ENCODE measurements around the gene VAV3.

VAV3 gene

GRCh38 chr1:107835151-107835670 is 129.8 kb downstream of the VAV3 start:
- no peak for DNase-seq (ENCODE audit: low read depth in 2 of 2)

- no peak for DNase-seq (ENCODE audit: low read depth in 2 of 2)
Measured at GRCh38 chr1:107833061-107833460, 131.9 kb downstream of the VAV3 start.

DNA sequence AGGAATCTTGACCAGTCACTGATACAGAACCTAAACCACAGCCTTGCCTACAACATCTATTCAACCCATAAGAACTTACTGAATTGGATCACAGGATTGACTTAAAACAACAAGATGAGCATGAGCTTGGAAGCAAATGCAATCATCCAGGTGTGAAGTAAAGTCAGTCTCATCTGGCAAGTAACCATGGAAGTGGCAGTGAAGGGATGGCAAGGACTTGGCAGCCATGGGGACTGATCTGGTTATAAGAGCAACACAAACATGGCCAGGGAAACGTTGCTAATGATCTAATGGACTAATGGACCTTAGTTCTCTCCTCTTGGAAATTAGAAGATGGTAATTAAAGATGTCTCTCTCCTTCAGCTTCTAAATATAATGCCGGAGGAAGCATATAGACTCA is 133.1 kb downstream of the VAV3 start:
- DNase-seq (ENCODE audit: low read depth in 2 of 2) = no peak

GRCh38 chr1:107830526-107830925 is 134.5 kb downstream of the VAV3 start:
- no peak for DNase-seq (ENCODE audit: low read depth in 2 of 2)

GRCh38 chr1:107830075-107830474 is 134.9 kb downstream of the VAV3 start:
- no peak for DNase-seq (ENCODE audit: low read depth in 2 of 2)

DNA sequence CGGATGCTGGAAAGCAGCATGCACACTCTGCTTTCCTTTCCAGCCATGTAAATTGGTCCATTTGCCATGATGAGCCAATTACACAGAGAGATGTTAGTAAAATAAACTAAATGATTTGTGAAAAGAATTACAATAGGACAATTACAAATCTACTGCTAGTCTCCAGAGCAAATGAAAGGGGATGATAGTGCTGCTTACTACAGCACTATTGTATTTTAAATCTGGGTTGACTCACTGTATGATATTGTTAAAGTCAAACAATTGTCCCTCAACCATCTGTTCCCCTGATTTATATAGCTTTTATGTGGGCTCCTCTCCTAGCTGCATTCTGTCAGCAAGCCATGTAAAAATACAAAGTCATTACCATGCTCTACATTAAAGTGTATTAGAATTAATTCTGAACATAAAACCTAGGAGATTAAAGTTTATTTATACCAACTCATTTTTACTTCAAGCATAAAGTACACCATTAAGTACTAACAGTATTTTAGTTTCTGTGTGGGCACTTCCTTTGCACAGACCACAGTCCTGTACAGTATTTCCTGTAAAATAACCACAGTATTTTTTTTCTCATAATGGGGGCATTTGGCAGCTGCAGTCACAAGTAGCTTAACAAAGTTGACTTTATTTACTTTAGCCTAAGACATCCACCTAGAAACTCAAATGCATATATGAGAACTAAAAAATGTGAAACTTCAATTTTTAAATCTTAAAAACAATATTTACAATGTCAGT is 135.8 kb downstream of the VAV3 start:
- DNase-seq (ENCODE audit: low read depth in 2 of 2) = no peak

DNA sequence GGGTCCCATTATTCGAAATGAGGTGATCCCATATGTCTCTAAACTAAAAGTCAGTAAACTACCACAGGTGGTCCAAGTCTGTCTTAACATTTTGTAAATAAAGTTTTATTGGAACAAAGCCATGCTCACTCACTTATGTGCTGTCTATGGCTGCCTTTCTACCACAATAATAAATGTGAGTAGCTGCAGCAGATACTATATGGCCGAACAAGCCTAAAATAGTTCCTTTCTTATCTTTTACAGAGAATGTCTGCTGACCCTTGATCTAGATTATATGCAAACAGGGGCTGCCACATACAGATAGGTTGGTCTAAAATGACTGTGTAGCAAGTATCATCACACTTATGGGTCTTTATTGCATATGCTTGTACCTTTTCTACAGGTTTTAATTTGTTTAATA is 140.0 kb downstream of the VAV3 start:
- DNase-seq (ENCODE audit: low read depth in 2 of 2) = no peak

- peak; percentile 6 to 11 for DNase-seq (ENCODE audit: low read depth in 2 of 2)
Measured at GRCh38 chr1:107821340-107821739, 143.6 kb downstream of the VAV3 start.

DNA sequence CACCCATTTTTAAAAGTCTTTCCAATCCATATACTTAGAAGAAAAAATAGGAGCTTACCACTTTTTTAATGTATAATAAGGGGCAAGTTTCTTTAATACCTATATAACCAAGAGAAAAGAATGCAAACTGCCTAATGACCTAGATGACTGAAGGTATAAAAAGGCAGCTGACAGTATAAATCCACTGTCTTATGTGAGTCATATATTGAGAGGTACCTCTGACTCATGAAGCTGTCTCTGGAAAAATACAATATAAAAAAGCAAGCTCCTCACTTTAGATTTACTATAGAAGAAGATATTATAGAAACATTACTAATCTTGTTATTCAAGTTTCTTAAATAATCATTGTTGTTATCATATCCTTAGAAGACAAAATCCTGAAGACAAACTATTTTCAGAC is 144.2 kb downstream of the VAV3 start:
- DNase-seq (ENCODE audit: low read depth in 2 of 2) = no peak

- DNase-seq (ENCODE audit: low read depth in 2 of 2) = no peak
Measured at GRCh38 chr1:107817935-107818334, 147.0 kb downstream of the VAV3 start.

DNA sequence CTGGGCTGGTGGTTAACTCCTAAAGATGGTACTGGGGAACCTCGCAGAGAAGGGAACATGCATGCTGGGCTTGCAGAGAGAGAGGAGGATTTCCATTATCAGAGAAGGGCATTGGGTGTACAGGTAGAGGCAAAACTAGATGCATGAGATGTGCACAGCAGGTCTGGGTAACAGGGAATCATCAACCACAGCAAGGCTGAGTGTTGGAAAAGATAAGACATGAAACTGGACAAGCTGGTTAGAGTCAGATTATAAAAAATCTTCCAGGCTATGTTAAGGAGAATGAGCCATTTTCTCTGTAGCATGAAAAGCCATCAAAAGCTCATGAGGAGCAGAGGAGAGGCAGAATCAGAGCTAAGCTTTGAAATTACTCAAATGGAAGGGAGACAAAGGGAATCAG is 147.8 kb downstream of the VAV3 start:
- no peak for DNase-seq (ENCODE audit: low read depth in 2 of 2)

DNA sequence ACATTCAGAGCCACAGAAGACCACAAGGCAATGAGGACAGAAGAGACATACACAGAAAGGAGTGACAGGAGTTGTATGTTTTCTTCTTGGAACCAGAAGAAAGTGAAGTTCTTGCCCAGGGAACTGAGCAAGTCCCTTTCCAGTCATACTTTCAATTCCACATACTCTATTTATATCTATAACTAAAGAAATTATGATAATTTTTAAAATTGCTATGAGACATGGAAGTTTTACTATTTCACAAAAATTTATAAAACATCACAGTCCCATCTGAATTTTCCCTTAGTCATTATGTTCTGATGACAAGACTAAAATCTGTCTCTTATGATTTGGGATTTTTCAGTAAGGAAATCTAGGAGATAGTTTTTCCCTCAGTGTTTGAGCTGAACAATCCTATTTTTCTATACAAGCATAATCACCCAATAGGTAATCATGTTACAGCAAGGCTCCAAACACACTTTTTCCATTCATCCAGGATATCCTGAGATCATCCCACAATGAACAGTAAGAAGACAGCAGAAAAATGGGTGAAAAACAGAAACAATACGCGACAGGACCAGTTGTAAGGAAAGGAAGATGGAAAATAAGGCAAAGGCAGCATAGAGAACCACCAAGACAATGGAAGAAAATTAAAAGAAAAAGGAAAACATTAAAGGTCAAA is 154.6 kb downstream of the VAV3 start:
- DNase-seq (ENCODE audit: low read depth in 2 of 2) = no peak

DNA sequence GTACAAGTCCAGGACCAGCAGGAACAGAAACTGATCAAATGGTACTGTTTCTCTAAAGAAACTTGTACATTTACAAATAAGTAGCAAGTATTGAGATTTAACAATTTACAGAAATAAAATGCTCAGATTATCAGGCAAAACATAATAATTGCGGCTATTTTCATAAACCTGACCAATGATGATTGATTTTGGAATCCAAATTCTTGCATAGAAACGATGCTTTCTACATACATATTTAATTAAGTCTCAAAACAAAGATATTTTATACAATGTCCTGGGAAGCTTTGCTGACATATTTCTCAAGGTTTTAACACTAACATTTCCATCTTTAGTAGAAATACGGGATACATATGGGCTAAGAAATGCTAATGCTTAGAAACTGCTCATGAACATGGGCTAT is 157.1 kb downstream of the VAV3 start:
- no peak for DNase-seq (ENCODE audit: low read depth in 2 of 2)

DNA sequence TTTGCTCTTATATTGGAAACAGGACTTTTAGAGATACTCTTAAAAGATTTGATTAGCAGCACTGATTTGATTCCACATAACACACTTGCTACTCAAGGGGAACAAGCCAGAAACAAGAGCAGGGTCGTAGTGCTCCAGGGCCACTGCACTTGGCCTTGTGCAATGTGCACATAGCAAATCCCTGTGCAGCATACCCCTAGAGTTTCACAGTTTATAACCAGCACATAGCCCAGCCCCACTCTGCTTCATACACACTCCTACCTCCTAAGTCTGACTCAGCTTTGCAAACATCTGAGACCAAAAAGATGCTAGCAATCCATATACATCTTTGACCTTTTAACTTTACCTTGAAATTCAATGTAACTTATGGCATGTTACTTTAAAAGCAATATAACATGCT is 157.6 kb downstream of the VAV3 start:
- no peak for DNase-seq (ENCODE audit: low read depth in 2 of 2)

- no peak for DNase-seq (ENCODE audit: low read depth in 2 of 2)
Measured at GRCh38 chr1:107806902-107807301, 158.1 kb downstream of the VAV3 start.

- DNase-seq (ENCODE audit: low read depth in 2 of 2) = no peak
Measured at GRCh38 chr1:107804741-107805140, 160.2 kb downstream of the VAV3 start.

DNA sequence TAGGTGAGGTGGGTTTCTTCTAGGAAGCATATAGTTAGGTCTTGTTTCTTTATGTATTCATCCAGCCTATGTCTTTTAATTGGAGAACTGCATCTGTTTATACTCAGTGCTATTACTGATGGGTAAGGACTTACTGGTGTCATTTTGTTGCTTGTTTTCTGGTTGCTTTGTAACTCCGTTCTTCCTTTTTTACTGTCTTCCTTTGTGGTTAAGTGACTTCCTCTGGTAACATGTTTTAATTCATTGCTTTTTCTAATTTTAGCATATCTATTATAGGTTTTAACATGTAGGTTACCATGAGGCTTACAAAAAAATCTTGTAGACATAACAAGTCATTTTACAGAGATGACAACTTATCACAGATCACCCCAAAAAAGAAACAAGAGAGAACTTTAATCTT is 160.8 kb downstream of the VAV3 start:
- no peak for DNase-seq (ENCODE audit: low read depth in 2 of 2)

DNA sequence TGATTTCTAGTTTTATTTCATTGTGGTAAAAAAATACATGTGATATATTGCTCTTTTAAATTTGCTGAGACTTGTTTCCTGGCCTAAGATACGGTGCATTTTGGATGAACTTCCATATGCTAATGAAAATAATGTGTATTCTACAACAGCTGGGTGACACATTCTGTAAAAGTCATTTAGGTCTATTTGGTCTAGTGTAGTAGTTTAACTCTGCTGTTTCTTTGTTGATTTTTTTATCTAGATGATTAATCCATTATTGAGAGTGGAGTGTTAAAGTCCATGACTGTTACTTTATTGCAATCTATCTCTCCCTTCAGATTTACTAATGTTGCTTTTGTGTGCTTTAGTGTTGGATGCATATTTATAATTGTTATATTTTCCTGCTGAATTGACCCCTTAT is 161.4 kb downstream of the VAV3 start:
- no peak for DNase-seq (ENCODE audit: low read depth in 2 of 2)

GRCh38 chr1:107802654-107803053 is 162.3 kb downstream of the VAV3 start:
- DNase-seq (ENCODE audit: low read depth in 2 of 2) = no peak

- no peak for DNase-seq (ENCODE audit: low read depth in 2 of 2)
Measured at GRCh38 chr1:107795994-107796393, 169.0 kb downstream of the VAV3 start.

DNA sequence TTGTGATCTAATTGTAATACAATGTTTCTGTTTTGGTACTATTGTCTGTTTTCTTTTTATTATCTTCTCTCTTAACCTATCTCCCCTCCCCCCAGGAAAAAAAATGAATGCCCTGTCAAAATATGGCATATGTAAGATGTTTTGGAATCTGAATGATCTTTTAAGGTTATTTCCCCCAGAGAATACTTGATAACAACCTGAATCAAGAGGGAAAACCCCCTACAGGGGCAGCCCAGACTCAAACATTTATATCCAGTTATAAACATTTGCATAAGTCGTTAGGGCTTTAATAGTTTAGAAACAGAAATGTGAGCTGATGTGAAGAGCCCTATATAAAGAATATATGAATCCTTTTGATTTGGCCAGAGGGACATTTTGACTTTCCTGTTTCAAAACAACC is 169.5 kb downstream of the VAV3 start:
- no peak for DNase-seq (ENCODE audit: low read depth in 2 of 2)

- no peak for DNase-seq (ENCODE audit: low read depth in 2 of 2)
Measured at GRCh38 chr1:107794571-107794970, 170.4 kb downstream of the VAV3 start.

GRCh38 chr1:107793896-107794453 is 171.0 kb downstream of the VAV3 start:
- no peak for DNase-seq (ENCODE audit: low read depth in 2 of 2)

Data from activated CD4-positive, alpha-beta T cell treated with anti-CD3 and anti-CD28 coated beads for 24 hours (primary cell).